GM18502 (cell line): ENCODE data around the gene VASH1.
"Not testable (repeated sequence)": the region's sequence is repeated elsewhere in the genome, so short reads cannot be mapped to it uniquely, and the experiment has no call there.

Experiments used
- ATAC-seq: cut with Tn5 transposase; IDR thresholded peaks from one replicate; pipeline ENCODE4 v1.9.1; 2021; ENCODE audit warnings: mild to moderate bottlenecking; ENCODE audit not compliant: unreplicated experiment, poor library complexity

Gene VASH1

GRCh38 chr14:76761136-76761959, at the start of gene VASH1:
Gene VASH1, plus strand, starts transcription at chr14:76761468. Its CDS starts 1,354 bp downstream, at chr14:76762822.
- ATAC-seq = peak; percentile 84

GRCh38 chr14:76713121-76713520, 48.1 kb upstream of the VASH1 start:
- ATAC-seq = no peak

- no peak for ATAC-seq
These were observed 46.8 kb upstream of the VASH1 start for GRCh38 chr14:76714470-76714869.

GRCh38 chr14:76715101-76715500, 46.2 kb upstream of the VASH1 start:
- ATAC-seq = no peak

- ATAC-seq = no peak
These were observed 45.7 kb upstream of the VASH1 start for GRCh38 chr14:76715511-76716081.

- ATAC-seq = no peak
These were observed 45.0 kb upstream of the VASH1 start for GRCh38 chr14:76716285-76716684.

- no peak for ATAC-seq
These were observed 43.6 kb upstream of the VASH1 start for GRCh38 chr14:76717508-76718290.

- ATAC-seq = no peak
These were observed 42.8 kb upstream of the VASH1 start for GRCh38 chr14:76718306-76719040.

- ATAC-seq = no peak
These were observed 41.6 kb upstream of the VASH1 start for GRCh38 chr14:76719666-76720065.

GRCh38 chr14:76720382-76720813, 40.9 kb upstream of the VASH1 start:
- peak; percentile 68 for ATAC-seq

- not testable (repeated sequence) for ATAC-seq
These were observed 39.8 kb upstream of the VASH1 start for GRCh38 chr14:76721506-76721905.

GRCh38 chr14:76724651-76725550, 36.4 kb upstream of the VASH1 start:
- ATAC-seq = no peak

- ATAC-seq = no peak
These were observed 34.7 kb upstream of the VASH1 start for GRCh38 chr14:76726551-76726970.

- no peak for ATAC-seq
These were observed 33.9 kb upstream of the VASH1 start for GRCh38 chr14:76727384-76727783.

GRCh38 chr14:76727901-76728300, 33.4 kb upstream of the VASH1 start:
- no peak for ATAC-seq

GRCh38 chr14:76729258-76729657, 32.0 kb upstream of the VASH1 start:
- no peak for ATAC-seq

GRCh38 chr14:76729953-76730505, 31.2 kb upstream of the VASH1 start:
- ATAC-seq = no peak

GRCh38 chr14:76734501-76734900, 26.8 kb upstream of the VASH1 start:
- not testable (repeated sequence) for ATAC-seq

- no peak for ATAC-seq
These were observed 24.8 kb upstream of the VASH1 start for GRCh38 chr14:76736514-76736913.
